Medulla oblongata (tissue), 1 donor: ENCODE data around the gene ULK4.

Experiments used
- DNase-seq: peaks from one replicate; pipeline ENCODE4 v3.0.0-alpha.2; 2015; ENCODE audit errors: extremely low spot score

The ULK4 gene

GRCh38 chr3:41260063-41260450 is 701.8 kb downstream of the ULK4 start:
- DNase-seq = no peak

GRCh38 chr3:41259449-41260062 is 702.3 kb downstream of the ULK4 start:
- no peak for DNase-seq

GRCh38 chr3:41258239-41258800 is 703.6 kb downstream of the ULK4 start:
- no peak for DNase-seq

- no peak for DNase-seq
These were observed 710.3 kb downstream of the ULK4 start for GRCh38 chr3:41251593-41251992.

GRCh38 chr3:41250825-41251224 is 711.1 kb downstream of the ULK4 start:
- no peak for DNase-seq

GRCh38 chr3:41249318-41249717 is 712.6 kb downstream of the ULK4 start:
- no peak for DNase-seq

GRCh38 chr3:41248525-41248924 is 713.4 kb downstream of the ULK4 start:
- no peak for DNase-seq

GRCh38 chr3:41247055-41248004 is 714.6 kb downstream of the ULK4 start:
- DNase-seq = peak; percentile 62

GRCh38 chr3:41244620-41245336 is 717.1 kb downstream of the ULK4 start:
- DNase-seq = no peak

- DNase-seq = no peak
These were observed 718.7 kb downstream of the ULK4 start for GRCh38 chr3:41243183-41243582.

- DNase-seq = no peak
These were observed 719.9 kb downstream of the ULK4 start for GRCh38 chr3:41241800-41242571.

GRCh38 chr3:41241161-41241560 is 720.7 kb downstream of the ULK4 start:
- no peak for DNase-seq

GRCh38 chr3:41239587-41239986 is 722.3 kb downstream of the ULK4 start:
- DNase-seq = no peak

GRCh38 chr3:41237907-41238306 is 724.0 kb downstream of the ULK4 start:
- no peak for DNase-seq

GRCh38 chr3:41236228-41236627 is 725.7 kb downstream of the ULK4 start:
- DNase-seq = no peak

GRCh38 chr3:41234823-41235721 is 726.8 kb downstream of the ULK4 start:
- peak; percentile 32 for DNase-seq

GRCh38 chr3:41224120-41224806 is 737.6 kb downstream of the ULK4 start:
- no peak for DNase-seq

- no peak for DNase-seq
These were observed 738.2 kb downstream of the ULK4 start for GRCh38 chr3:41223691-41224090.

GRCh38 chr3:41223078-41223477 is 738.8 kb downstream of the ULK4 start:
- DNase-seq = no peak

- no peak for DNase-seq
These were observed 739.4 kb downstream of the ULK4 start for GRCh38 chr3:41222501-41222900.
